Stomach (tissue), 9 donors: ENCODE measurements around the gene FDPS. TPM values are rescaled to one million over a fixed set of nuclear protein-coding genes. Genes with fewer than 3 reads are reported as not detected.

Experiments
- DNase-seq, 2 donors: peaks; one replicate each; pipeline versions ENCODE4 v3.0.0 to v3.0.0-alpha.2; 2013 to 2019
- H3K27ac ChIP-seq, 5 donors: fragments of 200-600 bp in 4 of 5; sonication (generic) in 4 of 5; one replicate each; pipeline ENCODE4 v1.5.1; 2013 to 2019; ENCODE audit warnings: mild to moderate bottlenecking in 1 of 5, moderate library complexity in 1 of 5
- H3K27me3 ChIP-seq, 3 donors: fragments of 200-600 bp; sonication (generic); one replicate each; pipeline ENCODE4 v1.5.1; 2017 to 2019; ENCODE audit warnings: mixed run types in 1 of 3
- H3K36me3 ChIP-seq, 4 donors: fragments of 200-600 bp; sonication (generic); 1 replicate in 3 of 4; 2 replicates in 1 of 4; pipeline ENCODE4 v1.5.1; 2016 to 2019
- H3K4me1 ChIP-seq, 4 donors: fragments of 200-600 bp; sonication (generic); one replicate each; pipeline ENCODE4 v1.5.1; 2016 to 2019
- H3K4me3 ChIP-seq, 4 donors: fragments of 200-600 bp; sonication (generic) in 3 of 4; one replicate each; pipeline ENCODE4 v1.5.1; 2016 to 2019; ENCODE audit warnings: mild to moderate bottlenecking in 1 of 4
- H3K9me3 ChIP-seq, 4 donors: fragments of 200-600 bp; sonication (generic); one replicate each; pipeline ENCODE4 v1.5.1; 2016 to 2019
- EP300 ChIP-seq: sonication (generic); formaldehyde crosslinking; IDR thresholded peaks from one replicate; pipeline ENCODE4 v1.6.1; 2017; ENCODE audit warnings: antibody characterized with exemption
- POLR2A ChIP-seq, 4 donors: fragments of 450-650 bp; IDR thresholded peaks; one replicate each; pipeline ENCODE4 v1.6.1; 2016; ENCODE audit warnings: antibody characterized with exemption in 4 of 4, control low read depth in 2 of 4, mild to moderate bottlenecking in 1 of 4, moderate library complexity in 1 of 4
- POLR2AphosphoS5 ChIP-seq, 3 donors: sonication (generic); formaldehyde crosslinking; IDR thresholded peaks; one replicate each; pipeline ENCODE4 v1.6.1; 2016; ENCODE audit warnings: antibody characterized with exemption in 3 of 3
- WGBS, 5 donors: extraction: QIAGEN DNeasy Blood & Tissue Kit in 3 of 5; methylation state at CpG; one replicate each; pipeline versions ENCODE4 v1.1.5 to v1.1.7; 2013 to 2018; 5-methylcytosine and 5-hydroxymethylcytosine counted together
- intact Hi-C: fragments of 100-400 bp; cut with DNase I; formaldehyde crosslinking; loops from one replicate; pipeline ENCODE4 v1.15.1; 2023; ENCODE audit warnings: low total_unique reads
- polyA plus RNA-seq, 3 donors: library from polyadenylated mRNA; stranded (reverse); fragments of 200-250 nt; gene quantifications; one replicate each; pipeline ENCODE4 v1.2.3, GENCODE V29; 2013
- total RNA-seq, 5 donors: library from RNA; depleted of rRNA; stranded (reverse); fragments of >200 nt; gene quantifications; one replicate each; pipeline versions ENCODE4 v1.1.0 to v1.2.3, GENCODE V29; 2014 to 2016
- TF ChIP-seq, protein P1 (sequence below), 7 experiments: fragments of 450-650 bp in 4 of 7; fragments of 200-600 bp in 3 of 7; sonication (generic) in 3 of 7; IDR thresholded peaks; one replicate each; pipeline ENCODE4 v1.5.1; 2016 to 2019; ENCODE audit warnings: antibody characterized with exemption in 7 of 7, control low read depth in 2 of 7, mild to moderate bottlenecking in 1 of 7
- donor health status: healthy with polysubstance abuse.
- donor health status: Bipolar disorder and iron deficiency.
- donor health status: healthy.

The FDPS gene
- total and polyA plus RNA-seq, 8 donors: 27.7 to 229 (median 113) TPM

DNA sequence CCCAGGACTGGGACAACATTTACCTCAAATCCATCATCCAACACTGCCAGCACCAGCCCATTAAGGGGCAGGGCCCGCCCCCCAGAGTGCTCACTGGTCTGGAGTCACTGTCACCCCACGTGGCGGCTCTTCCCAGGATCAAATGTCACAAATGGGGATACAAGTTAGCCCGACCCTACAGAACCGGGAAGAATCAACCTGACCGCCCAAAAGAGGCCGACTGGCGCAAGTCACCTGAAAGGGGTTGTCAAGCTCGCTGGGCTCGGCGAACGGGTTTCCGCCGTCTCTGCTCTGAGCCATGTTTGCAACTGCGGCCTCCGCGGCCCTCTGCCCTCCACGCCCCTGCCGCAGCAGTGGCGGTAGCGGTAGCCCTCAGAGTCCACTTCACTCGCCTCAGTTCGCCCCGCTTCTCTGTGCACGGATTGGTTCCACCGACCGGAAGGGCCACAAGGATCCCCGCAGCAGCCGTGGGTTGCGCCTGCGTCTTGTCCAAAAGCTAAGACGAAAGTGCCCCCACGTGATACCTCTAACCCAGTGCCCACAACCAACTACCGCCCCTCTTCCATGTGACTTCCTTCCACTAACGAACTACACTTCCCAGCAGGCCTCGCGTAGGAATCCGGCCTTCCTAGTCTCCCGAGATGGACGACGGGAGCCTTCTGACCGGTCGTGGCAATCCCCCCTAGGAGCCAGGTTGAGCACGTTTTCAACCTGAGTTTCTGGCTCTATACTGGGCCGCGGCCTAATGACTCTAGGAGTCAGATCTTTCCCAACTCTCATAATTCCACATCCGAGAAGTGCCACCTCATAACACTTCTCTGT lies 46.6 kb upstream of the FDPS start, which contains the start of gene SCAMP3:
Gene SCAMP3 (minus strand): TSS at position 509 of the 822 bp plus-strand sequence. CDS start 209 bp downstream, at position 300.
- Histone ChIP-seq H3K27ac (peak within 1 kb of the TSS; percentile 82 to 88 (median 87)), H3K27me3 (no peaks in the 10 kb centered on the region), H3K4me3 (peak within 1 kb of the TSS; percentile 73 to 89 (median 82)), H3K36me3 (peaks cover 53 to 78% (median 75%) of the 10 kb centered on the region in 4 donors), H3K4me1 (peaks cover 14 to 27% (median 26%) of the 10 kb centered on the region in 4 donors), H3K9me3 (no peaks in the 10 kb centered on the region)
- intact Hi-C loops: no loop called here
- TF ChIP-seq, protein P1, sequence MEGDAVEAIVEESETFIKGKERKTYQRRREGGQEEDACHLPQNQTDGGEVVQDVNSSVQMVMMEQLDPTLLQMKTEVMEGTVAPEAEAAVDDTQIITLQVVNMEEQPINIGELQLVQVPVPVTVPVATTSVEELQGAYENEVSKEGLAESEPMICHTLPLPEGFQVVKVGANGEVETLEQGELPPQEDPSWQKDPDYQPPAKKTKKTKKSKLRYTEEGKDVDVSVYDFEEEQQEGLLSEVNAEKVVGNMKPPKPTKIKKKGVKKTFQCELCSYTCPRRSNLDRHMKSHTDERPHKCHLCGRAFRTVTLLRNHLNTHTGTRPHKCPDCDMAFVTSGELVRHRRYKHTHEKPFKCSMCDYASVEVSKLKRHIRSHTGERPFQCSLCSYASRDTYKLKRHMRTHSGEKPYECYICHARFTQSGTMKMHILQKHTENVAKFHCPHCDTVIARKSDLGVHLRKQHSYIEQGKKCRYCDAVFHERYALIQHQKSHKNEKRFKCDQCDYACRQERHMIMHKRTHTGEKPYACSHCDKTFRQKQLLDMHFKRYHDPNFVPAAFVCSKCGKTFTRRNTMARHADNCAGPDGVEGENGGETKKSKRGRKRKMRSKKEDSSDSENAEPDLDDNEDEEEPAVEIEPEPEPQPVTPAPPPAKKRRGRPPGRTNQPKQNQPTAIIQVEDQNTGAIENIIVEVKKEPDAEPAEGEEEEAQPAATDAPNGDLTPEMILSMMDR (IDR thresholded peaks at IDR 0.05): peak in 1 of 7 experiments; percentile 26
- TF ChIP-seq EP300 (no peak), POLR2A (IDR thresholded peaks at IDR 0.05) (peak in 1 of 4 donors; percentile 39), POLR2AphosphoS5 (IDR thresholded peaks at IDR 0.05) (peak; percentile 79 to 97 (median 90))
- WGBS, 5 donors: 0 to 1% (median 0%) methylated on average over 38 to 47 of the region's 47 CpGs
- DNase-seq: peak; percentile 95 to 99

DNA sequence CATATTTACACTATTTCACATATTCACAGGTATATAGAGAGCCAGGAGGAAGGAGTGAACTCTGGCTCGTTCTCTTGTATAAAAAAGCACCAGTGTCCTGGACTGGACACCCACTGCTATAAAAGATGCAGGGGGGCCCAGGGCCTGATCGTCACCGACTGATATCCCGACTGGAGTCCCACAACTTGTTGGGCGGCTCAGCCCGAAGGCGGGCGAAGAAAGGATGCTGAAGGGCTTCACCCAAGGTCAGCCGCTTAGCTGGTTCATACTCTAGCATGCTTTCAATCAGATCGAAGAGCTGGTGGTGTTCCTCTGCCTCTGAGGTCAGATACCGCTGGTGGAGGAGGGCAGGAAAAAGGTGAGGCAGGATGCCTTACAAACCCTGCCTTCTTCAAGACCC lies 45.6 kb upstream of the FDPS start:
- no peak for DNase-seq
- Histone ChIP-seq H3K27me3 (no peaks in the 10 kb centered on the region), H3K36me3 (peaks cover 57 to 78% (median 75%) of the 10 kb centered on the region in 4 donors), H3K27ac (peak overlapping the region in 4 of 5 donors; percentile 84 to 88 (median 87)), H3K9me3 (no peaks in the 10 kb centered on the region), H3K4me3 (no peak overlapping the region), H3K4me1 (peaks cover 14 to 27% (median 26%) of the 10 kb centered on the region in 4 donors)
- 82 to 87% (median 83%) methylated on average over 11 of the region's 11 CpGs for WGBS, 5 donors
- intact Hi-C loops: no loop called here
- TF ChIP-seq EP300: no peak

DNA sequence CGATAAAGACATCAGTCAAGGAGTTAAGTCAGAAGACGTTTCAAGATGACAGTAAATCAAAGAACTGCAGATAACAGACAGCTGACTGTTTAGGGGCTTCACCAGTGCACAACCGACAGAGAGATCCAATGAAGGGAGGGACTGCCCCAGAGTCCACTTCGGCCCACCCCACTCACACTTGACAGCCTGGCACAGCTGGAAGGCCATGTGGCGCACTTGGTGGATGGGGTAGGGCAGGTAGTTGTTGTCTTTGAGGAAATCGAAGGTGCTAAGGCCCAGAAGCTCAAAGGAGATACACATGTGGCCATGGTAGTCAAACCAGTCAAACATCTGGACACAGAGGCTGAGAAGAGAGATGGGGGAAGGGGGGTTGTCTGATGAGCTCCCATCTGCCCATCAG lies 42.1 kb upstream of the FDPS start:
- Histone ChIP-seq H3K27ac (no peak overlapping the region), H3K27me3 (no peaks in the 10 kb centered on the region), H3K36me3 (peaks cover 79 to 87% (median 84%) of the 10 kb centered on the region in 4 donors), H3K4me3 (no peak overlapping the region), H3K4me1 (peaks cover 10 to 22% (median 19%) of the 10 kb centered on the region in 4 donors), H3K9me3 (no peaks in the 10 kb centered on the region)
- DNase-seq: no peak
- WGBS, 5 donors: 81 to 90% (median 84%) methylated on average over 6 of the region's 6 CpGs
- no peak for TF ChIP-seq EP300
- TF ChIP-seq POLR2A (IDR thresholded peaks at IDR 0.05): no peak
- TF ChIP-seq POLR2AphosphoS5 (IDR thresholded peaks at IDR 0.05): no peak
- TF ChIP-seq, protein P1 (IDR thresholded peaks at IDR 0.05): no peak
- intact Hi-C loops: no loop called here

DNA sequence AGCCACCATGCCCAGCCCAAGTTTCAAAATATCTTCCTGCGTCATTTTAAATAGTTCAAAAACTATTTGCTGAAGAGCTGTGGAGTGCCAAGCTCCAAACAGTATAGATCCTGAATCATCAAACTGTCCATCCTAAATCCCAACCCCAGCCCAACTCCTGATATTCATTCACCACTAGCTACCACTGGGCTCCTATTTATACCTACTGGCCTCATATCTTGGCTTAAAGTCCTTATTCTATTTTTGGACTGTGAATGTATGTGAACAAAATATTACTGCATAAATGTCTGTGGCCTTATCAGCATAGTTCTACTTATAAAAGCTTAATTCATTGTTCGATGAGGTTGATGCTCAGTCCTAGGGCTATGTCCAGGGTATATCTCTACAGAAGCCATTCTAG lies 41.3 kb upstream of the FDPS start:
- 89 to 97% (median 95%) methylated on average over 2 of the region's 2 CpGs for WGBS, 5 donors
- H3K27me3 ChIP-seq: no peaks in the 10 kb centered on the region
- H3K36me3 ChIP-seq: peaks cover 79 to 90% (median 85%) of the 10 kb centered on the region in 4 donors
- no peak for DNase-seq
- intact Hi-C loops: no loop called here
- peaks cover 16 to 27% (median 24%) of the 10 kb centered on the region in 4 donors for H3K4me1 ChIP-seq
- TF ChIP-seq, protein P1 (IDR thresholded peaks at IDR 0.05): no peak
- no peak for TF ChIP-seq POLR2AphosphoS5 (IDR thresholded peaks at IDR 0.05)
- no peak for TF ChIP-seq POLR2A (IDR thresholded peaks at IDR 0.05)
- TF ChIP-seq EP300: no peak
- H3K9me3 ChIP-seq: no peaks in the 10 kb centered on the region
- H3K4me3 ChIP-seq: no peak overlapping the region
- no peak overlapping the region for H3K27ac ChIP-seq
